Vagina (tissue), 2 donors: ENCODE data around the gene AQP12A. TPM values are rescaled to one million over a fixed set of nuclear protein-coding genes. Genes with fewer than 3 reads are reported as not detected.

Source experiments
- DNase-seq, 2 donors: peaks; one replicate each; pipeline ENCODE4 v3.0.0-alpha.2; 2017; ENCODE audit errors: extremely low spot score in 2 of 2
- H3K27ac ChIP-seq: fragments of 200-600 bp; sonication (generic); one replicate; pipeline ENCODE4 v1.5.1; 2019
- H3K27me3 ChIP-seq: fragments of 200-600 bp; sonication (generic); one replicate; pipeline ENCODE4 v1.5.1; 2019
- H3K36me3 ChIP-seq, 2 donors: fragments of 200-600 bp; sonication (generic); one replicate each; pipeline ENCODE4 v1.5.1; 2017 to 2019
- H3K4me1 ChIP-seq: fragments of 200-600 bp; sonication (generic); one replicate; pipeline ENCODE4 v1.5.1; 2019
- H3K4me3 ChIP-seq, 2 donors: fragments of 200-600 bp; sonication (generic); 1 replicate in 1 of 2; 2 replicates in 1 of 2; pipeline ENCODE4 v1.5.1; 2016 to 2019
- H3K9me3 ChIP-seq: fragments of 200-600 bp; sonication (generic); one replicate; pipeline ENCODE4 v1.5.1; 2019
- POLR2A ChIP-seq, 2 donors: fragments of 450-650 bp; IDR thresholded peaks; one replicate each; pipeline ENCODE4 v1.6.1; 2017; ENCODE audit warnings: antibody characterized with exemption in 2 of 2, mild to moderate bottlenecking in 2 of 2, moderate library complexity in 2 of 2
- POLR2AphosphoS5 ChIP-seq, 2 donors: sonication (generic); formaldehyde crosslinking; IDR thresholded peaks; one replicate each; pipeline ENCODE4 v1.9.0; 2017; ENCODE audit warnings: antibody characterized with exemption in 2 of 2, mild to moderate bottlenecking in 2 of 2, low read depth in 1 of 2; ENCODE audit not compliant: insufficient read depth in 1 of 2
- intact Hi-C: fragments of 100-400 bp; cut with DNase I; formaldehyde crosslinking; loops from one replicate; pipeline ENCODE4 v1.15.1; 2023
- total RNA-seq: library from RNA; depleted of rRNA; stranded (reverse); fragments of >200 nt; gene quantifications from one replicate; pipeline ENCODE4 v1.2.3, GENCODE V29; 2016
- TF ChIP-seq, protein P1 (sequence below), 3 experiments: fragments of 450-650 bp in 2 of 3; fragments of 200-600 bp in 1 of 3; sonication (generic) in 1 of 3; IDR thresholded peaks; one replicate each; pipeline ENCODE4 v1.5.1; 2017 to 2019; ENCODE audit warnings: antibody characterized with exemption in 3 of 3, mild to moderate bottlenecking in 2 of 3, moderate library complexity in 2 of 3

AQP12A gene
- total RNA-seq, 1 donor from 2014 or later, result not detected

DNA sequence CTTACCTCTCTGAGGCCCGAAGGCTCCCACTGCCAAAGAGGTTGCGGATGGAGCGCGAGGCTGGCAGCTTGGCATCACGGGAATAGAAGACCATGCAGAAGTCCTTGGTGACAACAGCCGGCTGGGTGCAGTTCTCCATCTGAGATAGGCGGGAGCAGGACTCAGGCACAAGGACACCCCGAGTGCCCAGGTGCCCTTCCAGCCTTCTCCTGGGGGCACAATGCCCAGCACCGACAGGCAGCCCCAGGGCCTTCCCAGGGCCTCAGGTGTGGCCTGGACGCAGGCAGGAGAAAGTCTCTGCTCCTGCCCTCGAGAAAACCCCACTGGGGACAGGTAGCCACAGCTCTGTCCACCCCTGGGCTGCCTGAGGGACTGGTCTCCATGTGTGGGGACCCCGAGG, 33.6 kb downstream of the AQP12A start:
- H3K36me3 ChIP-seq, result no peaks in the 10 kb centered on the region
- no peaks in the 10 kb centered on the region for H3K27me3 ChIP-seq
- TF ChIP-seq, protein P1, sequence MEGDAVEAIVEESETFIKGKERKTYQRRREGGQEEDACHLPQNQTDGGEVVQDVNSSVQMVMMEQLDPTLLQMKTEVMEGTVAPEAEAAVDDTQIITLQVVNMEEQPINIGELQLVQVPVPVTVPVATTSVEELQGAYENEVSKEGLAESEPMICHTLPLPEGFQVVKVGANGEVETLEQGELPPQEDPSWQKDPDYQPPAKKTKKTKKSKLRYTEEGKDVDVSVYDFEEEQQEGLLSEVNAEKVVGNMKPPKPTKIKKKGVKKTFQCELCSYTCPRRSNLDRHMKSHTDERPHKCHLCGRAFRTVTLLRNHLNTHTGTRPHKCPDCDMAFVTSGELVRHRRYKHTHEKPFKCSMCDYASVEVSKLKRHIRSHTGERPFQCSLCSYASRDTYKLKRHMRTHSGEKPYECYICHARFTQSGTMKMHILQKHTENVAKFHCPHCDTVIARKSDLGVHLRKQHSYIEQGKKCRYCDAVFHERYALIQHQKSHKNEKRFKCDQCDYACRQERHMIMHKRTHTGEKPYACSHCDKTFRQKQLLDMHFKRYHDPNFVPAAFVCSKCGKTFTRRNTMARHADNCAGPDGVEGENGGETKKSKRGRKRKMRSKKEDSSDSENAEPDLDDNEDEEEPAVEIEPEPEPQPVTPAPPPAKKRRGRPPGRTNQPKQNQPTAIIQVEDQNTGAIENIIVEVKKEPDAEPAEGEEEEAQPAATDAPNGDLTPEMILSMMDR (IDR thresholded peaks at IDR 0.05), result no peak
- TF ChIP-seq POLR2A (IDR thresholded peaks at IDR 0.05) (no peak), POLR2AphosphoS5 (IDR thresholded peaks at IDR 0.05; ENCODE audit: insufficient read depth in 1 of 2, low read depth in 1 of 2) (no peak)
- no peak overlapping the region for H3K27ac ChIP-seq
- intact Hi-C loops, result no loop called here
- DNase-seq, result no peak
- no peaks in the 10 kb centered on the region for H3K4me1 ChIP-seq
- H3K9me3 ChIP-seq, result no peaks in the 10 kb centered on the region
- H3K4me3 ChIP-seq, result no peak overlapping the region

DNA sequence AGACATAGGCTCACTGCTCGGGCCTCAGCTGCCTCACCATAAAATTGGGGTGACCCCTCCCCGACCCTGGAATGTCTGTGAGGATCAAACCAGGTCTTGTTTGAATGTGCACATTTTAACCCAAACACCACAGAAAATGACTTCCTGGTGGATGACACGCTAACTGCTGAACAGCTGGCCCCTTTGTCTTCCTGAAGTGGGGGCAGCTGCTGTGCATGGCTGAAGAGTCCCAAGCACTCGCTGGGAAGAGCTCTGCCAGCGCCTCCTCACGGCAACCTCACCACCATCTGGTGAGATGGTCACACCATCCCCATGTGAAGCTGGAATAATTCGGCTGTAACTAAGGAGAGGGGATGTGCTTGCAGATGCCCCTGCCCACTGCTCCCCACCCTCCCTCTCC, 34.0 kb downstream of the AQP12A start:
- no peak for DNase-seq
- H3K9me3 ChIP-seq, result no peaks in the 10 kb centered on the region
- intact Hi-C loops, result no loop called here
- no peaks in the 10 kb centered on the region for H3K36me3 ChIP-seq
- H3K27ac ChIP-seq, result no peak overlapping the region
- no peak overlapping the region for H3K4me3 ChIP-seq
- H3K4me1 ChIP-seq, result no peaks in the 10 kb centered on the region
- H3K27me3 ChIP-seq, result no peaks in the 10 kb centered on the region
- TF ChIP-seq, protein P1 (IDR thresholded peaks at IDR 0.05), result no peak
- TF ChIP-seq POLR2A (IDR thresholded peaks at IDR 0.05), result no peak
- no peak for TF ChIP-seq POLR2AphosphoS5 (IDR thresholded peaks at IDR 0.05; ENCODE audit: insufficient read depth in 1 of 2, low read depth in 1 of 2)

DNA sequence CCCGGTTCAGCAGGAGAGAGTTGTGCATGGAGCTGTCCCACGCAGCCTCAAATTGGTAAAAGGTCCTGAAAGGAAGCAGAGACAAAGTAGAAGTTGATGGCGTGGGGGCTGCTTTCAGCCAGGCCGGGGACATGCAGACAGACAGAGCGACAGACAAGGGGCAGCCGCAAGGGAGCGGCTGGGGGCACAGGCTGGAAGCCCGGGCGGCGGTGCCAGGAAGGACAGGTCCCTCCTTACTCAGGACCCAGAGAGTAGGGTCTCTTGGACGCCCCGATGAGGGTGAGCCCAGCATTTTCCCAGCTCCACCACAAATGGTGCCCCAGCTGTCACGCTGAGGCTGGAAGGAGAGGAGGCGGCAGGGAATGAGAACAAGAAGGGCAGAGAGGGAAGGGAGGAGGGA, 35.2 kb downstream of the AQP12A start:
- no peak for DNase-seq
- H3K27me3 ChIP-seq, result no peaks in the 10 kb centered on the region
- H3K4me1 ChIP-seq, result no peaks in the 10 kb centered on the region
- no peak for TF ChIP-seq POLR2AphosphoS5 (IDR thresholded peaks at IDR 0.05; ENCODE audit: insufficient read depth in 1 of 2, low read depth in 1 of 2)
- no peak for TF ChIP-seq POLR2A (IDR thresholded peaks at IDR 0.05)
- TF ChIP-seq, protein P1 (IDR thresholded peaks at IDR 0.05), result no peak
- no peaks in the 10 kb centered on the region for H3K36me3 ChIP-seq
- H3K27ac ChIP-seq, result no peak overlapping the region
- H3K9me3 ChIP-seq, result no peaks in the 10 kb centered on the region
- H3K4me3 ChIP-seq, result no peak overlapping the region
- intact Hi-C loops, result no loop called here

DNA sequence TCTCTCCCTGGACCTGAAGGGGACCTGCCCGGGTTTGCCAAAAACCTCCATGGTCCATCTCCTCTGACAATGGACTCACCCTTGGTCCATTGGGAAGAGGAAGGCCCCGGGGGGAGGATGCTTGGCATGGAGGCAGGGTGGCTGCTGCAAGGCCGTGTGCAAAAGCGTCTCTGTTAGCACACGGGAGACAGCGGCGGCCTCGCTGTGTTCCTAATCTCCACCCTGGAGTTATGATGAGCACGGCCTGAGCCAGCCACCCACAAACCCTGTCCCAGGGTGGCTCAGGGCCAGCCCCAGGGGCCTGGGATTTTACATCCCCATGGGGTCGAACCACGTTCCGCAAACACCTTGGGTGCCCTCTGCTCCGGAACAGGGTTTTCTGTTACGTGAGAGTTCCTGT, 35.8 kb downstream of the AQP12A start:
- Histone ChIP-seq H3K27ac (no peak overlapping the region), H3K36me3 (no peaks in the 10 kb centered on the region), H3K9me3 (no peaks in the 10 kb centered on the region), H3K4me3 (no peak overlapping the region), H3K4me1 (no peaks in the 10 kb centered on the region), H3K27me3 (no peaks in the 10 kb centered on the region)
- intact Hi-C loops, result no loop called here
- TF ChIP-seq POLR2AphosphoS5 (IDR thresholded peaks at IDR 0.05; ENCODE audit: insufficient read depth in 1 of 2, low read depth in 1 of 2), result no peak
- TF ChIP-seq, protein P1 (IDR thresholded peaks at IDR 0.05), result no peak
- no peak for TF ChIP-seq POLR2A (IDR thresholded peaks at IDR 0.05)
- no peak for DNase-seq

DNA sequence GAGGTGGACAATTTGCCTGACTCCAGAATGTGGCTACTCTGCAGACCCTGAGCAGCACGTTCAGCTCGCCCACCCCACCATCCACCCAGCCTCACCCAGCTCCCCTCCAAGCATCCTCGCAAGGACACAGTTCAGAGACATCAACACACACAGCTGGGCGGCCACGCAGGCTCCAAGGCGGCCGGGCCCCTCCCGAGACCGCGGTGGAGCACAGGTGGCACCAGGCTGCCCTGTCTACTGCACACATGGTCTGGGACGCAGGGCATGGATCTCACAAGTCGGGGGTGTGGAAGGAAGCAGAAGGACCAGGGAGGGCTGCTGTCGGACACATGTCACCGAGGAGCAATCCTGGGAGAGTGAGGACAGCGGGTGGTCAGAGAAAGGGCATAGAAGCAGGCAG, 36.2 kb downstream of the AQP12A start:
- intact Hi-C loops, result no loop called here
- no peak for DNase-seq
- H3K4me3 ChIP-seq, result no peak overlapping the region

More for the DNA sequence above, 36.2 kb downstream of the AQP12A start:
- H3K4me1 ChIP-seq, result no peaks in the 10 kb centered on the region
- TF ChIP-seq, protein P1 (IDR thresholded peaks at IDR 0.05), result no peak
- TF ChIP-seq POLR2AphosphoS5 (IDR thresholded peaks at IDR 0.05; ENCODE audit: insufficient read depth in 1 of 2, low read depth in 1 of 2) (no peak), POLR2A (IDR thresholded peaks at IDR 0.05) (no peak)
- no peaks in the 10 kb centered on the region for H3K27me3 ChIP-seq
- H3K27ac ChIP-seq, result no peak overlapping the region
- H3K36me3 ChIP-seq, result no peaks in the 10 kb centered on the region
- no peaks in the 10 kb centered on the region for H3K9me3 ChIP-seq
